GM21381 (cell line): ENCODE measurements around the gene SBF2.
"Not testable (repeated sequence)": the region's sequence is repeated elsewhere in the genome, so short reads cannot be mapped to it uniquely, and the experiment has no call there.

ENCODE experiments used
- ATAC-seq: cut with Tn5 transposase; IDR thresholded peaks from one replicate; pipeline ENCODE4 v1.9.1; 2021; ENCODE audit warnings: mild to moderate bottlenecking, moderate library complexity; ENCODE audit not compliant: unreplicated experiment

The SBF2 gene

GRCh38 chr11:10268746-10269488 lies 25.1 kb downstream of the SBF2 start:
- ATAC-seq = no peak

DNA sequence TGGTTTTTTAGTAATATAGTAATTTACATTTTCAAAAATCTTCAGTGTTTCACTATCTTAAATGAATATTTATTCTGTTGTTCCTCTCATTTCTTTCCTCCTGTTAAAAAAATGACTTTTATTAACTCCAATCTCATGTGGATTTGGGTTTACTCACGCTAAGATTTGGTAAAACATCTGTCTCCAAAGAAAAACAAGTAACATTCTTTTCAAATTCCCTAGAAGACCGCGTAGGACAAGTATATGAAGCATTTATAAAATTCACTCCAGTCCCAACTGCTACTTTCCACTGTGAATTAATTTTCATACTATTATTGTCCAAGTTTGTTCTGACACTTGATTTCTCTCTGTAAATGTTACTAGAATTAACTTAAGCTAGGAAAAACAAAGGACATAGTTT lies 26.2 kb downstream of the SBF2 start:
- ATAC-seq = no peak

GRCh38 chr11:10265936-10266335 lies 28.1 kb downstream of the SBF2 start:
- ATAC-seq = no peak

DNA sequence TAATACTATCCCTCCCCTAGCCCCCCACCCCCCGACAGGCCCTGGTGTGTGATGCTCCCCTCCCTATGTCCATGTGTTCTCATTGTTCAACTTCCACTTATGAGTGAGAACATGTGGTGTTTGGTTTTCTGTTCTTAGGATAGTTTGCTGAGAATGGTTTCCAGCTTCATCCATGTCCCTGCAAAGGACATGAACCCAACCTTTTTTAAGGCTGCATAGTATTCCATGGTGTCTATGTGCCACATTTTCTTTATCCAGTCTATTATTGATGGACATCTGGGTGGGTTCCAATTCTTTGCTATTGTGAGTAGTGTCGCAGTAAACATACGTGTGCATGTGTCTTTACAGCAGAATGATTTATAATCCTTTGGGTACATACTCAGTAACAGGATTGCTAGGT lies 29.3 kb downstream of the SBF2 start:
- ATAC-seq = not testable (repeated sequence)

- no peak for ATAC-seq
Measured at GRCh38 chr11:10263929-10264328, 30.1 kb downstream of the SBF2 start.

DNA sequence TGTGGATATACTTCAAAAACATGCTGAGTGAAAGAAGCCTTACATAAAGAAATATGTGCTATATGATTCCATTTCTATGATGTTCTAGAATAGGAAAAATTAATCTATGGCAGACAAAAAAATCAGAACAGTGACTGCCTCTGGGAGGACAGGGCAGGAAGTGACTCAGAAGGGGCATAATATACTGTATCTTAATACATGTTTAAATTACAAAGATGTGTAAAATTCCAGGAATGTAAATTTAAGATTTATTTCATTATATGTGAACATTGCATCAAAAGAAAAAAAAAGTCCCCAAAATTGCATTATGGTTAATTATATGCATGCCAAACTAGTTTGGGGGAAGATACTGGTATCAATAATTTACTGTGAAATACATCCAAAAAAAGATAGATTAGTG lies 32.2 kb downstream of the SBF2 start:
- no peak for ATAC-seq

- no peak for ATAC-seq
Measured at GRCh38 chr11:10257478-10257877, 36.5 kb downstream of the SBF2 start.

DNA sequence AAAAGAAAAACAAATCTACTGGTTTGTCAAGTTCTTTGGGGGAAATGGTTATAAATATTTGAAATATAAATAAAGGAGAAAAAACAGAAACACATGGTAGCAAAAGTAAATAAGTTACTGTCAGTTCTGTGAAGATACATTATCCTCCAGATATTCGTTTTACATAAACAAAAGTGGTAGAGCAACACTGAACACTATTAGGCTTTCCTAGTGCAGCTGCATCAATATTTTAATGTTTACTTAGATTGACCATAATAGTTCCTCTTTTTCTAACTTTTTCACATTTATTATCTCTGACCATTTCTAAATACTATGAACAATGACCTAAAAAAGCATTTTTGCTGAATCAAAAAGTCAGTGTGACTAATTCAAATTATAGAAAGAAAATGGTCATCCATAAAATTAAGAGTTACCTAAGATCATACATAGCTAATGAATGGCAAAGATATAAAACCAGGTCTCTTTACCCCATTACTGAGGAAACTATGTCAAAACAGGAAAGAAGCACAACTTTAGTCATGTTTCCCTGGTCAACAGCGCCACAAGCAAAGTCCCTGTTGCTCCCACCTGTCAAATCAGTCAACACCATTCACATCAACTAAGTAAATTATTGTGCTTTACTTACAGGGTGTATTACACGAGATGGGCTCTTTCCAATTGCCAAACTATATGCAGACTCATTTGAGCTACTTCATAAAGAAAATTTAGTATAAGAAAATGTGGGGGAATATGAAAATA lies 38.5 kb downstream of the SBF2 start:
- ATAC-seq = no peak

DNA sequence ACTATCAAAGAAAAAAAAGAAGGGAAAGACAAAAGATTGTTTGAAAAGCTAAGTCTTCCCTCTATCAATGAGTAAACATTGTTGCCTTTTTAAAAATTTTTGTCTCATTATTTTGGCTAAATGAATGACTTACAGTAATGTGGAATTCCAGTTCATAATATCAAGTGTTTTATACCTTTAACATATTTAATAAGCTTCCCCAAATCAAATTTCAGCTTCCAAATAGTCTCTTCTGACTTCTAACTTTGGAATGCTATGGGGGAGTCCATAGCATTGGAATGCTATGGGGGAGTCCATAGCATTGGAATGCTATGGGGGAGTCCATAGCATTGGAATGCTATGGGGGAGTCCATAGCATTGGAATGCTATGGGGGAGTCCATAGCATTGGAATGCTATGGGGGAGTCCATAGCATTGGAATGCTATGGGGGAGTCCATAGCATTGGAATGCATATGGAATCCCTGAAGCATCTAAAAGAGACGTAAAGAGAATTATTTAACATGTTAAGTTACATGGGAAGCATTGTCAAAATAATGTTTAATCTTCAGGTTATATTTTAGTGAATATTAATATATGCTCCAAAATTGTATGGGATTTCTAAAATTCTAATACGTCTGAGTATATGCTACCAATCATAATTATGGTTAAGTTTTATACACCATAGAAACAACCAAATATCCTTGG lies 44.4 kb downstream of the SBF2 start:
- ATAC-seq = not testable (repeated sequence)

DNA sequence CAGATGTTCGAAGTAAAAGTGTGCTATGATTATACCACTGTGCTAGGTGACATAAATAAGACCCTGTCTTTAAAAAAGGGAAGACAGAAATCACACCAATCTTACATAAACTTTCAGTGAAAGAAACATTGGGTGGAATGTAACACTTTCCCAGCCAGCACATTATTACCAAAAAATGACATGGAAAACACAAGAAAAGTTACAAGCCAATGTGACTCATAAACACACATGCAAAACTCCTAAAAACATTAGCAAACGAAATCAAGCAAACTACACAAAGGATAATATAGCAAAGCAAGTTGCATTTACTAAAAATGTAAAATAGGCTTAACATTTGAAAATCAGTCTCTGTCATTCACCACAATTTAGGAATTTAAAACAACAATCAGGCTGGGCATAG lies 47.0 kb downstream of the SBF2 start:
- no peak for ATAC-seq

- no peak for ATAC-seq
Measured at GRCh38 chr11:10243896-10244575, 50.0 kb downstream of the SBF2 start.

DNA sequence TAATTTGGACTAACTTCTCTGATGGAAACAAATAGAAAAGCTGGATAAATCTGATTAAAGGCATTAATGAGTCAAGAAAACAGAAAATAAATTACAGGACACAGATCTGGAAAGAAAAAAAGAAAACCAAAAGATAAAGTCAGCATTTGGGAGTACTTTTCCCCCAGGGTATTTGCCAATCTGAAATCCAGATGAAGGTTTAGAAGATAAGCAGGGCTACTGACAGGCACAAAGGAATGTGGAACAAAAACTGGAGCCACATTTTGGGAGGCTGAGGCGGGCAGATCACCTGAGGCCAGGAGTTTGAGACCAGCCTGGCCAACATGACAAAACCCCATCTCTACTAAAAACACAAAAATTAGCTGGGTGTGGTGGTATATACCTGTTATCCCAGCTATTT lies 57.2 kb downstream of the SBF2 start:
- no peak for ATAC-seq

- no peak for ATAC-seq
Measured at GRCh38 chr11:10233581-10233980, 60.4 kb downstream of the SBF2 start.

GRCh38 chr11:10232756-10233155 lies 61.3 kb downstream of the SBF2 start:
- no peak for ATAC-seq

- not testable (repeated sequence) for ATAC-seq
Measured at GRCh38 chr11:10231803-10232202, 62.2 kb downstream of the SBF2 start.

- no peak for ATAC-seq
Measured at GRCh38 chr11:10225553-10225952, 68.5 kb downstream of the SBF2 start.

- no peak for ATAC-seq
Measured at GRCh38 chr11:10222399-10222798, 71.6 kb downstream of the SBF2 start.

- ATAC-seq = no peak
Measured at GRCh38 chr11:10221342-10221741, 72.7 kb downstream of the SBF2 start.

DNA sequence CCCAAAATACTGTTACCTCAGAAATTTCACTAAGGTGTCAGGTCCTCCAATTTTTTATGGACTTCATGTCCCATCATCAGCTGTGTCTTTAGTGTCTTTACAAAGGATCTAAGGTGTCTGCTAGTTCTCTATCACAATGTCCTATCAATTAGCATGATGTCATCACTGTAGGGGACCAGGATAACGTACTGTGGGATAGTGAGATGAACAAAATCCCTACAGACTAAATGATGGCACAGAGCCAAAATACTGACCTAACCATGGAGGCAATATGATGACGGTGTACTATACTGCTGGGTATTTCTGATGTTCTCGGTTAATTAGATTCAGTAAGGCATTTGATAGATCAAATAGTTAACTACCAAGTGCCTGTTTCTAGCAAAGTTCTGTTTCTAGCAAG lies 82.5 kb downstream of the SBF2 start:
- ATAC-seq = no peak

- no peak for ATAC-seq
Measured at GRCh38 chr11:10209326-10209725, 84.7 kb downstream of the SBF2 start.

GRCh38 chr11:10208131-10208575 lies 85.9 kb downstream of the SBF2 start:
- ATAC-seq = no peak
